Neural progenitor cell (in vitro differentiated cells): ENCODE data around the gene PROX2. TPM values are rescaled to one million over a fixed set of nuclear protein-coding genes. Genes with fewer than 3 reads are reported as not detected.

Source experiments
- DNase-seq: peaks from one replicate; pipeline ENCODE4 v3.0.0-alpha.2; 2016; ENCODE audit warnings: low spot score
- H2AFZ ChIP-seq: fragments of 200-600 bp; sonication (generic); replicated peaks from 2 replicates; pipeline ENCODE4 v1.6.1; 2016; ENCODE audit warnings: antibody characterized with exemption
- H3F3A ChIP-seq: fragments of 200-600 bp; sonication (generic); 2 replicates; pipeline ENCODE4 v1.6.1; 2016; ENCODE audit warnings: antibody characterized with exemption, low read depth
- H3K27ac ChIP-seq: fragments of 200-600 bp; sonication (generic); 2 replicates; pipeline ENCODE4 v1.5.1; 2016; ENCODE audit warnings: mild to moderate bottlenecking
- H3K27me3 ChIP-seq: fragments of 200-600 bp; sonication (generic); 2 replicates; pipeline ENCODE4 v1.6.1; 2016; ENCODE audit warnings: mild to moderate bottlenecking, moderate library complexity
- H3K36me3 ChIP-seq: fragments of 200-600 bp; sonication (generic); 2 replicates; pipeline ENCODE4 v1.5.1; 2016
- H3K4me1 ChIP-seq: fragments of 200-600 bp; sonication (generic); 2 replicates; pipeline ENCODE4 v1.6.1; 2016; ENCODE audit warnings: mixed run types
- H3K4me2 ChIP-seq: fragments of 200-600 bp; sonication (generic); 2 replicates; pipeline ENCODE4 v1.6.1; 2016
- H3K4me3 ChIP-seq: fragments of 200-600 bp; sonication (generic); 2 replicates; pipeline ENCODE4 v1.5.1; 2016
- H3K79me2 ChIP-seq: fragments of 200-600 bp; sonication (generic); 2 replicates; pipeline ENCODE4 v1.6.1; 2016; ENCODE audit warnings: low read depth
- H3K9ac ChIP-seq: fragments of 200-600 bp; sonication (generic); 2 replicates; pipeline ENCODE4 v1.6.1; 2016
- H3K9me3 ChIP-seq: fragments of 200-600 bp; sonication (generic); 2 replicates; pipeline ENCODE4 v1.5.1; 2016; ENCODE audit warnings: low read depth
- H4K20me1 ChIP-seq: fragments of 200-600 bp; sonication (generic); 2 replicates; pipeline ENCODE4 v1.6.1; 2016; ENCODE audit warnings: low read depth
- H3K27ac Mint-ChIP-seq: 3 replicates; pipeline ENCODE4 v1.8.0; 2021; ENCODE audit warnings: mixed read lengths
- H3K27me3 Mint-ChIP-seq: 2 replicates; pipeline ENCODE4 v1.8.0; 2022; ENCODE audit warnings: low read depth, mild to moderate bottlenecking, inconsistent platforms, moderate library complexity, mixed read lengths; ENCODE audit not compliant: insufficient read depth
- H3K36me3 Mint-ChIP-seq: 3 replicates; pipeline ENCODE4 v1.8.0; 2021; ENCODE audit warnings: mixed read lengths
- H3K4me1 Mint-ChIP-seq: 3 replicates; pipeline ENCODE4 v1.8.0; 2021; ENCODE audit warnings: mixed read lengths
- H3K4me3 Mint-ChIP-seq: 3 replicates; pipeline ENCODE4 v1.8.0; 2021; ENCODE audit warnings: mild to moderate bottlenecking, moderate library complexity, mixed read lengths
- H3K9me3 Mint-ChIP-seq: 3 replicates; pipeline ENCODE4 v1.8.0; 2020; ENCODE audit warnings: mixed read lengths
- EZH2 ChIP-seq: fragments of 200-600 bp; sonication (generic); IDR thresholded peaks from 2 replicates; pipeline ENCODE4 v1.6.1; 2017; ENCODE audit warnings: antibody characterized with exemption, mild to moderate bottlenecking, moderate library complexity
- EZH2phosphoT487 ChIP-seq: fragments of 200-600 bp; sonication (generic); IDR thresholded peaks from 2 replicates; pipeline ENCODE4 v1.6.1; 2017; ENCODE audit warnings: antibody characterized with exemption
- total RNA-seq: library from RNA; depleted of rRNA; stranded (reverse); fragments of >200 nt; gene quantifications from 2 replicates; pipeline ENCODE4 v1.2.3, GENCODE V29; 2015; ENCODE audit warnings: low replicate concordance
- TF ChIP-seq, protein P1 (sequence below): fragments of 200-600 bp; sonication (generic); IDR thresholded peaks from 2 replicates; pipeline ENCODE4 v1.5.1; 2017; ENCODE audit warnings: antibody characterized with exemption, mild to moderate bottlenecking

PROX2 gene
- total RNA-seq, 1 donor from 2014 or later = not detected

DNA sequence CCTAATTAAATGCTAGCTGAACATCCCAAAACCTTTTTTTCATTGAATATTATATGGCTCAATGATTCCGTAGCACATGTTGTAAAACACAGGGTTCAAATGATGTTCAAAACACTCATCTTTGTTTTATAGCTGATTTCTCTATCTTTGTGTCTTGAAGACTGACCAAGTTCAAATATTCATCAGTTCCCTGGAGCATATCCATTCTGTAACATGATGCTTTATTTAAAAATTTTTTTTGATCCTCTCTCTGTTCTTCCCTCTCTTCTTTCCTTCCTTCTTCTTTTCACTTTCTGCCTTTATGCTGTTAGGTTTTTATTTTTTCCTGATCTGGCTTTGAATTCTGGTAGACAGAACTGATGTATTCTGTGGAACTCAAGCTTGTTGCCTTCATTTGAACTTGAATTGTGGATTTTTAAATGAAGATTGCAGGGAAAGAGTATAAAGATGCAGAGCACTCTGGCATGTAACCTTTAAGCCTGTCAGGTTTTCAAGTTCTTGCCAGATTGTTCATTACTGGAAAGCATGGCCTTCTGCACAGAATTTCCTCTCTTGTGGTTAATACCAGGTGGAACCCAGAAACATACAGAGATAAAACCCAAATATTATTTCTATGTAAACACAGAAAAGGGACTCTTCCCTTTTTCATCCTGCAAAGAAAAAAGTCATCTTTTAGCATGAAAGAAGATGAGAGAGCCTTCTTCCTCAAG lies 39.5 kb downstream of the PROX2 start:
- Mint-ChIP-seq H3K4me3 (no peak overlapping the region), H3K27me3 (no peaks in the 10 kb centered on the region), H3K9me3 (no peaks in the 10 kb centered on the region), H3K27ac (no peak overlapping the region), H3K36me3 (peaks cover 8% of the 10 kb centered on the region), H3K4me1 (no peaks in the 10 kb centered on the region)
- Histone ChIP-seq H4K20me1 (no peaks in the 10 kb centered on the region), H3K4me3 (no peak overlapping the region), H3K4me2 (no peak overlapping the region), H3K79me2 (no peaks in the 10 kb centered on the region), H3F3A (peaks cover 4% of the 10 kb centered on the region), H3K9me3 (no peaks in the 10 kb centered on the region), H3K27me3 (no peaks in the 10 kb centered on the region), H3K9ac (no peak overlapping the region), H3K36me3 (peaks cover 16% of the 10 kb centered on the region), H2AFZ (no peak overlapping the region), H3K27ac (no peak overlapping the region), H3K4me1 (no peaks in the 10 kb centered on the region)
- TF ChIP-seq EZH2phosphoT487 = no peak
- no peak for TF ChIP-seq EZH2
- TF ChIP-seq, protein P1, sequence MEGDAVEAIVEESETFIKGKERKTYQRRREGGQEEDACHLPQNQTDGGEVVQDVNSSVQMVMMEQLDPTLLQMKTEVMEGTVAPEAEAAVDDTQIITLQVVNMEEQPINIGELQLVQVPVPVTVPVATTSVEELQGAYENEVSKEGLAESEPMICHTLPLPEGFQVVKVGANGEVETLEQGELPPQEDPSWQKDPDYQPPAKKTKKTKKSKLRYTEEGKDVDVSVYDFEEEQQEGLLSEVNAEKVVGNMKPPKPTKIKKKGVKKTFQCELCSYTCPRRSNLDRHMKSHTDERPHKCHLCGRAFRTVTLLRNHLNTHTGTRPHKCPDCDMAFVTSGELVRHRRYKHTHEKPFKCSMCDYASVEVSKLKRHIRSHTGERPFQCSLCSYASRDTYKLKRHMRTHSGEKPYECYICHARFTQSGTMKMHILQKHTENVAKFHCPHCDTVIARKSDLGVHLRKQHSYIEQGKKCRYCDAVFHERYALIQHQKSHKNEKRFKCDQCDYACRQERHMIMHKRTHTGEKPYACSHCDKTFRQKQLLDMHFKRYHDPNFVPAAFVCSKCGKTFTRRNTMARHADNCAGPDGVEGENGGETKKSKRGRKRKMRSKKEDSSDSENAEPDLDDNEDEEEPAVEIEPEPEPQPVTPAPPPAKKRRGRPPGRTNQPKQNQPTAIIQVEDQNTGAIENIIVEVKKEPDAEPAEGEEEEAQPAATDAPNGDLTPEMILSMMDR = no peak
- DNase-seq = no peak

DNA sequence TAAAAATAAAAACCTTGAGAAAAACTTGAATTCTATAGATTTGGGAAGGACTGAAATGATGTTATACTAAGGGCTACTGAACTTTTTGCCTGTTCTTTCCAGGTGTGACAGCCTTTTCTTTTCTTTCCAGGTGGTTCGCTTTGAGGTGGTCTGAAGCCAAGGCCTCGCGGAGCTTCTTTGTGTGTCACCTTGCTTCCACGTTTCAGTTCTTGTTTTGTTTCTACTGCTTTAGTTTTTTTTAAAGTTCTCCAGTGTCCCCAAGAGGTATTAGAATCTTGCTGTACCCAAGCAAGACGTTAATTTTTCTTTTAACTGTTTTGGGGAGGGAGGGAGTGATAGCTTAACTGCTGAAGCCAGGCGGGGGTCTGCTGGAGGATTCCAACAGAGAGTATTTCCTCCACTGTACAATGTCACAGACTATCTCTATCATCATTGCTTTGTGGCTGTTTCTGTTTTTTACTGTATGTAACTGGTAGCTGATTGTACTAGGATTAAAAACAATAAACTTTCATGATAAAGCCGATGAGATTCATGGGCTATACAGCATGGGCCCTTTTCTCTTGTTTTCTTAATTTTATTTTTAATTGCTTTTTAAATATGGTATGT lies 40.2 kb downstream of the PROX2 start:
- H3K79me2 ChIP-seq = no peaks in the 10 kb centered on the region
- H3K4me1 Mint-ChIP-seq = no peaks in the 10 kb centered on the region

DNA sequence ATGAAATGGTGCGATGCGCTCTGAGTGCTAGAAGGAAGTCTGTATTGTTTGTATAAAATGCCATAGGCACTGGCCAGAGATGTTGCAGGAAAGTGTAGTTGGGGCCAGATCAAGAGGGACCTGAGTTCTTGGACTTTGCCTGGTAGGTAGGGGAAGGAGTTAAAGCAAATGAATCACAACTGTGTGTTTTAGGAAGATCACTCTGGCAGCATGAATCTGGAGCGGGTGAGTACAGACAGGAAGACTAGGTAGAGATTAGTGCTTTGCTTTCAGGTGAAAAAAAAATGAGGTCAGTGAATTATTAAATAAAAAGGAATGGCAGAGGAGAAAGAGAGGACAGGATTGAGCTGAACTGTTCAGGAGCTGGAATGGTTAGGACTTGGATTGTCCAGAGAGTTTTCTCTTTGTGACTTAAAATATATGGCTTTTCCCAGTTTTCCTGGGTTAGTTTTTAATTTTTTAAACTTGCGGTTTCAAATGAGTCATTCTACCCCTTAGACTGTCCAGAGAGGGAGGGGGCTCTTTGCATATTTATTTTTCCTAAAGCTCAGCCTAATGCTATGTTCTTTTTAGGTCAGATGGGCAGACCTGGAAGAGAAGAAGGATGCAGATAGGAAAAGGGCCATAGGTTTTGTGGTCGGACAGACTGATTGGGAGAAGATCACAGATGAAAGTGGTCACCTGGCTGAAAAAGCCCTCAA lies 41.1 kb downstream of the PROX2 start:
- H3K4me1 Mint-ChIP-seq = no peaks in the 10 kb centered on the region
- H3K27me3 Mint-ChIP-seq = no peaks in the 10 kb centered on the region
- H3K27ac Mint-ChIP-seq = no peak overlapping the region
- no peaks in the 10 kb centered on the region for H3K27me3 ChIP-seq
- peaks cover 16% of the 10 kb centered on the region for H3K36me3 ChIP-seq
- no peaks in the 10 kb centered on the region for H4K20me1 ChIP-seq
- no peaks in the 10 kb centered on the region for H3K9me3 Mint-ChIP-seq
- no peaks in the 10 kb centered on the region for H3K9me3 ChIP-seq
- H3F3A ChIP-seq = peaks cover 4% of the 10 kb centered on the region
- peaks cover 12% of the 10 kb centered on the region for H3K36me3 Mint-ChIP-seq
- H3K4me2 ChIP-seq = no peak overlapping the region
- no peaks in the 10 kb centered on the region for H3K79me2 ChIP-seq
- no peak for DNase-seq
- no peak for TF ChIP-seq EZH2
- TF ChIP-seq, protein P1 = no peak
- TF ChIP-seq EZH2phosphoT487 = no peak
- H3K9ac ChIP-seq = no peak overlapping the region
- H3K4me3 Mint-ChIP-seq = no peak overlapping the region
- H3K4me3 ChIP-seq = no peak overlapping the region
- no peaks in the 10 kb centered on the region for H3K4me1 ChIP-seq
- H3K27ac ChIP-seq = no peak overlapping the region
- no peak overlapping the region for H2AFZ ChIP-seq

More for the DNA sequence above, 40.2 kb downstream of the PROX2 start:
- Histone ChIP-seq H3F3A (peaks cover 4% of the 10 kb centered on the region), H3K4me2 (no peak overlapping the region), H2AFZ (no peak overlapping the region), H3K36me3 (peaks cover 16% of the 10 kb centered on the region), H3K9me3 (no peaks in the 10 kb centered on the region), H3K9ac (no peak overlapping the region), H3K27ac (no peak overlapping the region), H3K4me1 (no peaks in the 10 kb centered on the region), H3K27me3 (no peaks in the 10 kb centered on the region), H4K20me1 (no peaks in the 10 kb centered on the region), H3K4me3 (no peak overlapping the region)
- Mint-ChIP-seq H3K36me3 (peaks cover 6% of the 10 kb centered on the region), H3K9me3 (no peaks in the 10 kb centered on the region), H3K4me3 (no peak overlapping the region), H3K27ac (no peak overlapping the region), H3K27me3 (no peaks in the 10 kb centered on the region)
- TF ChIP-seq EZH2phosphoT487 (no peak), EZH2 (no peak)
- TF ChIP-seq, protein P1 = no peak
- DNase-seq = no peak
